Endothelial cell of umbilical vein (primary cell): Measurements from ENCODE around the gene EZR. TPM values are rescaled to one million over a fixed set of nuclear protein-coding genes. Genes with fewer than 3 reads are reported as not detected.

Experiments used
- BruUV-seq: library from RNA; stranded (reverse); fragments of 400-500 nt; replicated peaks from 2 replicates; lab custom pipeline; 2021; lab: Mats Ljungman, UMichigan
- CTCF ChIA-PET: fragments of 300-600, 350-600 bp; sonication (Branson Sonifier 250); formaldehyde crosslinking; loops from one replicate; lab custom pipeline; 2021; ENCODE audit warnings: antibody characterized with exemption, inconsistent platforms; lab: Charles Lee
- POLR2A ChIA-PET: fragments of 300-600, 350-600 bp; sonication (Branson Sonifier 250); formaldehyde crosslinking; loops from one replicate; lab custom pipeline; 2021; ENCODE audit warnings: antibody characterized with exemption, inconsistent platforms; lab: Charles Lee
- DNase-seq: peaks from one replicate; pipeline ENCODE4 v3.0.0-alpha.2; 2011; ENCODE audit warnings: low read depth, low spot score
- FAIRE-seq: peaks from 2 replicates; lab custom pipeline; 2011; peaks lifted over from hg19 to GRCh38; lab: Jason Lieb, UNC
- H2AFZ ChIP-seq: 2 replicates; pipeline ENCODE4 v1.6.0; 2012; ENCODE audit warnings: low read depth, low read length, control low read depth, inconsistent platforms
- H3K27ac ChIP-seq: 2 replicates; pipeline ENCODE4 v1.5.1; 2011; ENCODE audit warnings: low read depth, mild to moderate bottlenecking, control low read depth, low read length, moderate library complexity; ENCODE audit not compliant: insufficient read depth
- H3K27me3 ChIP-seq, 2 experiments: 2 replicates each; pipeline versions ENCODE4 v1.6.0 to v1.6.1; 2011; ENCODE audit warnings: low read length in 2 of 2, mixed read lengths in 1 of 2; ENCODE audit not compliant: control insufficient read depth in 2 of 2, insufficient read depth in 2 of 2
- H3K36me3 ChIP-seq, 2 experiments: 2 replicates in 1 of 2; 3 replicates in 1 of 2; pipeline ENCODE4 v1.5.1; 2011; ENCODE audit warnings: low read length in 2 of 2, mild to moderate bottlenecking in 1 of 2, moderate library complexity in 1 of 2; ENCODE audit not compliant: control insufficient read depth in 2 of 2, insufficient read depth in 2 of 2; ENCODE audit errors: extremely low read depth in 1 of 2
- H3K4me1 ChIP-seq: 3 replicates; pipeline ENCODE4 v1.5.1; 2011; ENCODE audit warnings: mild to moderate bottlenecking, low read length; ENCODE audit not compliant: control insufficient read depth, insufficient read depth; ENCODE audit errors: extremely low read depth
- H3K4me2 ChIP-seq: 2 replicates; pipeline ENCODE4 v1.6.1; 2011; ENCODE audit warnings: low read length, control low read depth, mixed read lengths; ENCODE audit not compliant: insufficient read depth
- H3K4me3 ChIP-seq, 3 experiments: fragments of 200-600 bp in 1 of 3; sonication (generic), shearing (Covaris generic) in 1 of 3; replicated peaks in 1 of 3; 2 replicates each; pipeline ENCODE4 v1.5.1; 2011 to 2016; ENCODE audit warnings: control low read depth in 3 of 3, low read length in 3 of 3, mild to moderate bottlenecking in 2 of 3, inconsistent platforms in 1 of 3, low read depth in 1 of 3, moderate library complexity in 1 of 3; ENCODE audit not compliant: insufficient read depth in 1 of 3
- H3K79me2 ChIP-seq: 2 replicates; pipeline ENCODE4 v1.6.0; 2012; ENCODE audit warnings: low read length, inconsistent platforms; ENCODE audit not compliant: control insufficient read depth, insufficient read depth
- H3K9ac ChIP-seq: replicated peaks from 2 replicates; pipeline ENCODE3; 2011; ENCODE audit warnings: low read length, control low read depth; ENCODE audit not compliant: insufficient read depth; ENCODE audit errors: extremely low read depth
- H3K9me1 ChIP-seq: replicated peaks from 3 replicates; pipeline ENCODE4 v1.6.0; 2011; ENCODE audit warnings: mild to moderate bottlenecking, low read length; ENCODE audit not compliant: control insufficient read depth, insufficient read depth; ENCODE audit errors: extremely low read depth
- H3K9me3 ChIP-seq: replicated peaks from 2 replicates; pipeline ENCODE4 v1.5.1; 2012; ENCODE audit warnings: low read length, inconsistent platforms; ENCODE audit not compliant: control insufficient read depth, insufficient read depth
- H4K20me1 ChIP-seq: replicated peaks from 2 replicates; pipeline ENCODE3; 2011; ENCODE audit warnings: mild to moderate bottlenecking, low read length; ENCODE audit not compliant: control insufficient read depth, insufficient read depth; ENCODE audit errors: extremely low read depth
- EZH2 ChIP-seq: IDR thresholded peaks from 2 replicates; pipeline ENCODE4 v1.6.1; 2012; ENCODE audit warnings: borderline replicate concordance, low read depth, mild to moderate bottlenecking, moderate library complexity, low read length, inconsistent platforms; ENCODE audit not compliant: severe bottlenecking
- FOS ChIP-seq: IDR thresholded peaks from 2 replicates; pipeline ENCODE4 v1.6.1; 2011; ENCODE audit warnings: mild to moderate bottlenecking, low read length, moderate library complexity, borderline replicate concordance; ENCODE audit not compliant: insufficient read depth
- GATA2 ChIP-seq: IDR thresholded peaks from 2 replicates; pipeline ENCODE4 v1.7.0; 2011; ENCODE audit warnings: low read depth, mild to moderate bottlenecking, moderate library complexity, mixed read lengths, low read length; ENCODE audit not compliant: insufficient read length, insufficient read depth
- JUN ChIP-seq: IDR thresholded peaks from 2 replicates; pipeline ENCODE4 v1.6.1; 2011; ENCODE audit warnings: borderline replicate concordance, low read depth; ENCODE audit not compliant: insufficient read length, insufficient read depth
- MYC ChIP-seq: IDR thresholded peaks from one replicate; pipeline ENCODE4 v1.6.1; 2011; ENCODE audit warnings: mild to moderate bottlenecking, low read depth, low read length
- POLR2A ChIP-seq: IDR thresholded peaks from 2 replicates; pipeline ENCODE4 v1.6.1; 2012; ENCODE audit warnings: low read depth, mild to moderate bottlenecking, control low read depth, low read length
- POLR2AphosphoS5 ChIP-seq: IDR thresholded peaks from 2 replicates; pipeline ENCODE4 v1.6.1; 2012; ENCODE audit warnings: low read depth, mild to moderate bottlenecking, control low read depth, low read length, moderate library complexity; ENCODE audit not compliant: insufficient read depth
- dilution Hi-C: fragments of 300-500 bp; cut with MboI; formaldehyde crosslinking; loops from one replicate; pipeline ENCODE4 v1.15.0; 2019; ENCODE audit warnings: low sequenced_read_pairs; ENCODE audit not compliant: extremely low pct_ligation_motif_present
- intact Hi-C: fragments of 100-400 bp; cut with micrococcal nuclease; formaldehyde crosslinking; loops from one replicate; pipeline ENCODE4 v1.10.0; 2022
- polyA plus RNA-seq, 4 experiments: library from polyadenylated mRNA; depleted of rRNA in 3 of 4; stranded (reverse) in 3 of 4; unstranded in 1 of 4; fragments of >200 nt; gene quantifications; 2 replicates each; pipeline versions ENCODE4 v1.2.1 to v1.2.3, GENCODE V29; 2011 to 2012; ENCODE audit warnings: missing spikeins in 1 of 4
- total RNA-seq: library from RNA; stranded (reverse); gene quantifications from 2 replicates; pipeline ENCODE4 v1.2.3, GENCODE V29; 2021
- TF ChIP-seq, protein P1 (sequence below): IDR thresholded peaks from 2 replicates; pipeline ENCODE4 v1.6.1; 2011; ENCODE audit not compliant: insufficient read depth, insufficient read length
- TF ChIP-seq, protein P2 (sequence below), 2 donors: IDR thresholded peaks; 1 replicate in 1 of 2; 2 replicates in 1 of 2; pipeline ENCODE4 v1.5.1; 2011; ENCODE audit warnings: low read length in 2 of 2, mild to moderate bottlenecking in 2 of 2, moderate library complexity in 2 of 2, control low read depth in 1 of 2, inconsistent platforms in 1 of 2, low read depth in 1 of 2; ENCODE audit not compliant: insufficient read depth in 1 of 2; ENCODE audit errors: extremely low read depth in 1 of 2

Gene EZR
- total and polyA plus RNA-seq, 2 donors (not counting 3 experiments of a cell fraction or from before 2014, with no cell fraction given), result 58.5 to 108 TPM

DNA sequence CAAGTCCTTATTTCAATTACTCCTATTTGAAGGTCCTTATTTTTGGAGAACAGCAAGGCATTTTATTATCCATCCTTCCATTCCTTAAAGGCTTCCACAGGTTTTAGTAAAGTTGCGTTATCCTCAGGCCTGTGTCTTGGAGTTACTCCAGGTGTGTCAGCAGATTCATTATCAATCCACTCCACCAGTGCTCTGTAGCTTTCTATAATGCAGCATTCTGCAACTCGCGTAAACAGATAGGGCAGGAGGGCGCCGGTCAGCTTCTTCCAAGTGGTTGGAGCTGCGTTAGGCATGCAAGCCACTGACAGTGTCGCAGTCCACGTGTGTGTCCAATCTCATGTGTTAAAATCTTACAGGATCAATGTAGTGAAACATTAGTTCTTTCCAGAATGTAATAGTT is 93.5 kb downstream of the EZR start:
- Histone ChIP-seq H4K20me1 (no peaks in the 10 kb centered on the region), H3K36me3 (no peaks in the 10 kb centered on the region), H3K27ac (no peak overlapping the region), H3K4me1 (peaks cover 5% of the 10 kb centered on the region), H3K79me2 (no peaks in the 10 kb centered on the region), H3K9me3 (no peaks in the 10 kb centered on the region), H3K27me3 (no peaks in the 10 kb centered on the region), H3K9me1 (no peaks in the 10 kb centered on the region), H3K4me2 (no peak overlapping the region), H2AFZ (no peak overlapping the region), H3K4me3 (no peak overlapping the region), H3K9ac (no peak overlapping the region)
- POLR2A ChIA-PET, result interaction anchor here (0.6 kb wide), 1 partner anchor 8 kb away, joined by 7 read pairs; no protein-coding TSS in a partner anchor
- dilution Hi-C loops, result no loop called here
- FAIRE-seq (no peak), DNase-seq (no peak)
- TF ChIP-seq, protein P1, sequence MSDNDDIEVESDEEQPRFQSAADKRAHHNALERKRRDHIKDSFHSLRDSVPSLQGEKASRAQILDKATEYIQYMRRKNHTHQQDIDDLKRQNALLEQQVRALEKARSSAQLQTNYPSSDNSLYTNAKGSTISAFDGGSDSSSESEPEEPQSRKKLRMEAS, result no peak
- CTCF ChIA-PET, result no interaction called here
- intact Hi-C loops, result no loop called here
- BruUV-seq, result no TSS peak

- BruUV-seq, result no TSS peak
- no peaks in the 10 kb centered on the region for H3K36me3 ChIP-seq
- no peak overlapping the region for H3K4me2 ChIP-seq
- CTCF ChIA-PET, result interaction anchor here (1.7 kb wide), 1 partner anchor 15 kb away, joined by 10 read pairs; no protein-coding TSS in a partner anchor
- no peak overlapping the region for H3K9ac ChIP-seq
- intact Hi-C loops, result no loop called here
- FAIRE-seq, result no peak
- no peak overlapping the region for H2AFZ ChIP-seq
- no peaks in the 10 kb centered on the region for H3K9me1 ChIP-seq
- H4K20me1 ChIP-seq, result no peaks in the 10 kb centered on the region
- POLR2A ChIA-PET, result interaction anchor here (0.7 kb wide), 1 partner anchor 255 kb away, joined by 13 read pairs; no protein-coding TSS in a partner anchor
- no peaks in the 10 kb centered on the region for H3K79me2 ChIP-seq
- no peaks in the 10 kb centered on the region for H3K9me3 ChIP-seq
- TF ChIP-seq JUN, result no peak
- TF ChIP-seq, protein P1, result no peak
- no peak for TF ChIP-seq GATA2
- TF ChIP-seq FOS, result no peak
- no peak for TF ChIP-seq MYC
- TF ChIP-seq, protein P2, sequence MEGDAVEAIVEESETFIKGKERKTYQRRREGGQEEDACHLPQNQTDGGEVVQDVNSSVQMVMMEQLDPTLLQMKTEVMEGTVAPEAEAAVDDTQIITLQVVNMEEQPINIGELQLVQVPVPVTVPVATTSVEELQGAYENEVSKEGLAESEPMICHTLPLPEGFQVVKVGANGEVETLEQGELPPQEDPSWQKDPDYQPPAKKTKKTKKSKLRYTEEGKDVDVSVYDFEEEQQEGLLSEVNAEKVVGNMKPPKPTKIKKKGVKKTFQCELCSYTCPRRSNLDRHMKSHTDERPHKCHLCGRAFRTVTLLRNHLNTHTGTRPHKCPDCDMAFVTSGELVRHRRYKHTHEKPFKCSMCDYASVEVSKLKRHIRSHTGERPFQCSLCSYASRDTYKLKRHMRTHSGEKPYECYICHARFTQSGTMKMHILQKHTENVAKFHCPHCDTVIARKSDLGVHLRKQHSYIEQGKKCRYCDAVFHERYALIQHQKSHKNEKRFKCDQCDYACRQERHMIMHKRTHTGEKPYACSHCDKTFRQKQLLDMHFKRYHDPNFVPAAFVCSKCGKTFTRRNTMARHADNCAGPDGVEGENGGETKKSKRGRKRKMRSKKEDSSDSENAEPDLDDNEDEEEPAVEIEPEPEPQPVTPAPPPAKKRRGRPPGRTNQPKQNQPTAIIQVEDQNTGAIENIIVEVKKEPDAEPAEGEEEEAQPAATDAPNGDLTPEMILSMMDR (IDR thresholded peaks at IDR 0.05; ENCODE audit: extremely low read depth in 1 of 2, insufficient read depth in 1 of 2, low read depth in 1 of 2, low read length in 2 of 2), result no peak
- TF ChIP-seq EZH2, result no peak
- no peak for TF ChIP-seq POLR2A
- no peak for TF ChIP-seq POLR2AphosphoS5
- DNase-seq, result no peak
- H3K4me1 ChIP-seq, result peaks cover 13% of the 10 kb centered on the region
- H3K27me3 ChIP-seq, result no peaks in the 10 kb centered on the region
- H3K4me3 ChIP-seq, result no peak overlapping the region
- no peak overlapping the region for H3K27ac ChIP-seq
- dilution Hi-C loops, result no loop called here
These were observed 96.9 kb downstream of the EZR start for GRCh38 chr6:158722176-158722729.
